GM18520 (cell line): ENCODE results near the gene SLC25A21.

ENCODE experiments used
- ATAC-seq: cut with Tn5 transposase; IDR thresholded peaks from one replicate; pipeline ENCODE4 v1.9.1; 2021; ENCODE audit not compliant: unreplicated experiment

Gene SLC25A21

GRCh38 chr14:36656687-36657398, 515.6 kb downstream of the SLC25A21 start:
- ATAC-seq = no peak

GRCh38 chr14:36655963-36656686, 516.3 kb downstream of the SLC25A21 start:
- no peak for ATAC-seq

- no peak for ATAC-seq
These were observed 516.8 kb downstream of the SLC25A21 start for GRCh38 chr14:36655571-36655962.

GRCh38 chr14:36654794-36655381, 517.5 kb downstream of the SLC25A21 start:
- ATAC-seq = no peak

GRCh38 chr14:36653962-36654793, 518.2 kb downstream of the SLC25A21 start:
- no peak for ATAC-seq

- no peak for ATAC-seq
These were observed 519.0 kb downstream of the SLC25A21 start for GRCh38 chr14:36653413-36653812.

- no peak for ATAC-seq
These were observed 519.7 kb downstream of the SLC25A21 start for GRCh38 chr14:36652542-36653201.

GRCh38 chr14:36649872-36650650, 522.3 kb downstream of the SLC25A21 start:
- no peak for ATAC-seq

GRCh38 chr14:36647824-36648753, 524.3 kb downstream of the SLC25A21 start:
- no peak for ATAC-seq

- ATAC-seq = no peak
These were observed 525.0 kb downstream of the SLC25A21 start for GRCh38 chr14:36647417-36647823.

GRCh38 chr14:36646664-36647416, 525.6 kb downstream of the SLC25A21 start:
- no peak for ATAC-seq

GRCh38 chr14:36633580-36633979, 538.8 kb downstream of the SLC25A21 start:
- ATAC-seq = no peak
